GM12875 (cell line): ENCODE results near the gene FER.
"Not testable (repeated sequence)": the region's sequence is repeated elsewhere in the genome, so short reads cannot be mapped to it uniquely, and the experiment has no call there.

Experiments used
- H3K4me3 ChIP-seq: one replicate; pipeline ENCODE4 v1.5.1; 2011; ENCODE audit warnings: low read depth, low read length, control low read depth
- CTCF ChIP-seq: IDR thresholded peaks from 2 replicates; pipeline ENCODE4 v1.5.1; 2011; ENCODE audit warnings: low read depth, mild to moderate bottlenecking, control low read depth, inconsistent platforms, low read length, moderate library complexity, borderline replicate concordance; ENCODE audit not compliant: insufficient read depth

Gene FER

GRCh38 chr5:109038209-109038840 is 290.6 kb downstream of the FER start:
- no peak overlapping the region for H3K4me3 ChIP-seq
- TF ChIP-seq CTCF: no peak

- no peak for TF ChIP-seq CTCF
- H3K4me3 ChIP-seq: no peak overlapping the region
These were observed 293.6 kb downstream of the FER start for GRCh38 chr5:109041317-109041716.

GRCh38 chr5:109045710-109046109 is 298.0 kb downstream of the FER start:
- no peak for TF ChIP-seq CTCF

GRCh38 chr5:109049565-109049964 is 301.9 kb downstream of the FER start:
- no peak overlapping the region for H3K4me3 ChIP-seq
- TF ChIP-seq CTCF: no peak

More at GRCh38 chr5:109045710-109046109, 298.0 kb downstream of the FER start:
- H3K4me3 ChIP-seq: no peak overlapping the region

GRCh38 chr5:109050321-109050720 is 302.6 kb downstream of the FER start:
- H3K4me3 ChIP-seq: not testable (repeated sequence)

- H3K4me3 ChIP-seq: not testable (repeated sequence)
These were observed 304.5 kb downstream of the FER start for GRCh38 chr5:109052216-109052615.

- TF ChIP-seq CTCF: no peak
- H3K4me3 ChIP-seq: no peak overlapping the region
These were observed 306.3 kb downstream of the FER start for GRCh38 chr5:109053995-109054417.

GRCh38 chr5:109060378-109061025 is 312.8 kb downstream of the FER start:
- no peak for TF ChIP-seq CTCF

More at GRCh38 chr5:109060378-109061025, 312.8 kb downstream of the FER start:
- no peak overlapping the region for H3K4me3 ChIP-seq
